ENCODE data around the gene OPN4. TPM values are rescaled to one million over a fixed set of nuclear protein-coding genes. Genes with fewer than 3 reads are reported as not detected.

OPN4 gene
- total and polyA plus RNA-seq, 3 donors from 2014 or later, result 0.19 TPM; not detected in 2

DNA sequence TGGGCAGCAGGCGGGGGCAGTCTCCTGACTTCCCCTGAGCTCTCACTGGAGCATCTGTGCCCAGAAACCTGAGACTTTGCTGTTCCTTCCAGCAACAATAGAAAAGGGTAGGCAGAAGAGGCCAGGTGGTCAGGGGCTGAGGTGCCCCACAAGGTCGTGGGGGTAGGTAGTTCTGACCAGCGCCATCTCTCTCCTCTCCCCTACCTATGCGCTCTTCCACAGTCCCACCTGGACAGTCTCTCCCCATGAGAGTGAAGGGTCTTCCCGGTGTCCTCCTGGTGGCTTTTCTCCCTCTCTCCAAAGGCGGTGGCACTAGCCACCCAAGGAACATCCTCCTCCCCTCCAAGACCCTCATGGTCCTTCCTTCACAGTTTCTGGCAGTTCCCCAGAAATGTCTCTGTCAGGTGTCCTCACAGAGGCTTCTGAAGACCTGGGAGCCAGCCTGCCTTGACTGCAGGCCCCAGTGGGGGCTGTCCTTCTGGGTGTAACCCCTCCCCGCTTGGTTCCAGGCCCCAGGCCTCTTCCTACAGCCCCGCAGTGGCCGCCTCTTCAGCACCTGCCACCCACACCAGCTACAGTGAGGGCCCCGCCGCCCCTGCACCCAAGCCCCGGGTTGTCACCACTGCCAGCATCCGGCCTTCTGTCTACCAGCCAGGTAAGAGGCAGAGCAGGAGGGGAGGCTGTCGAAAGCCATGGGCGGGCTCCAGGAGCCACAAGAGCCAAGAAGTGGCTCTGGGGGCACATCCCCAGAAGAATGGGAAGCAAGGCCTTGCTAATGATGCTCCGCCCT lies 55.2 kb downstream of the OPN4 start:
- intact Hi-C loops (cut with DNase I; ENCODE audit: low total_unique reads), result no loop called here
- Histone ChIP-seq H3K27me3 (no peaks in the 10 kb centered on the region), H3K27ac (no peak overlapping the region), H3K4me1 (peaks cover 11% of the 10 kb centered on the region), H3K9me3 (no peaks in the 10 kb centered on the region), H3K4me3 (no peak overlapping the region), H3K36me3 (ENCODE audit: low read depth, missing control alignments) (no peaks in the 10 kb centered on the region)
- no peak for DNase-seq
- TF ChIP-seq, protein P1, sequence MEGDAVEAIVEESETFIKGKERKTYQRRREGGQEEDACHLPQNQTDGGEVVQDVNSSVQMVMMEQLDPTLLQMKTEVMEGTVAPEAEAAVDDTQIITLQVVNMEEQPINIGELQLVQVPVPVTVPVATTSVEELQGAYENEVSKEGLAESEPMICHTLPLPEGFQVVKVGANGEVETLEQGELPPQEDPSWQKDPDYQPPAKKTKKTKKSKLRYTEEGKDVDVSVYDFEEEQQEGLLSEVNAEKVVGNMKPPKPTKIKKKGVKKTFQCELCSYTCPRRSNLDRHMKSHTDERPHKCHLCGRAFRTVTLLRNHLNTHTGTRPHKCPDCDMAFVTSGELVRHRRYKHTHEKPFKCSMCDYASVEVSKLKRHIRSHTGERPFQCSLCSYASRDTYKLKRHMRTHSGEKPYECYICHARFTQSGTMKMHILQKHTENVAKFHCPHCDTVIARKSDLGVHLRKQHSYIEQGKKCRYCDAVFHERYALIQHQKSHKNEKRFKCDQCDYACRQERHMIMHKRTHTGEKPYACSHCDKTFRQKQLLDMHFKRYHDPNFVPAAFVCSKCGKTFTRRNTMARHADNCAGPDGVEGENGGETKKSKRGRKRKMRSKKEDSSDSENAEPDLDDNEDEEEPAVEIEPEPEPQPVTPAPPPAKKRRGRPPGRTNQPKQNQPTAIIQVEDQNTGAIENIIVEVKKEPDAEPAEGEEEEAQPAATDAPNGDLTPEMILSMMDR (IDR thresholded peaks at IDR 0.05), result no peak
- no peak for TF ChIP-seq POLR2A (IDR thresholded peaks at IDR 0.05)
- WGBS, 2 donors, result 83 to 84% methylated on average over 9 to 16 of the region's 16 CpGs

DNA sequence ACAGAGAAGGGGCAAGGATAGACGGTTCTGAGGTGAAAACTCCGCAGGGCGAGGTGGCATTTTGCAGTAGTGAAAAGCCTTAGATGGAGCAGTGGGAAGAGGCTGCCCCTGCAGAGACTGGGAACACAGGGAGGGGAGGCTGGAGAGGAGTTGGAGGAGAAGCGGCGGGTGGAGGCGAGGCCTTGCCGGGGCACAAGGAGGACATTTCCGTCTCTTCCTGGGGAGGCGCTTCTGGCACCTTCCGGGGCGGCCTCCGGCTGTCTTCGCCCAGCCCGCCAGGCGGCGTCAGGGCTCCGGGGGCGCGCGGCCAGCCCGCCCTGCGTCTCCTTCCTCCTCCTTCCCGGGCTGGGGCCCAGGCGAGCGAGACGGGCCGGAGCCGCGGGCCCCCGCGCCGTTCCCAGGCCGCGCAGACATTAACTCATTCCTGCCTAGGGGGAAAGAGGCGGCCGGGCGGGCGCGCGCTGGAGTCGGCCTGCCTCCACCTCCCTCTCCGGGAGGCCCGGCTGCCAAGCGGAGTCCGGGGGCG lies 56.7 kb downstream of the OPN4 start:
- intact Hi-C loops (cut with DNase I; ENCODE audit: low total_unique reads), result no loop called here
- Histone ChIP-seq H3K27ac (peak overlapping the region; percentile 92 to 95), H3K9me3 (no peaks in the 10 kb centered on the region), H3K27me3 (no peaks in the 10 kb centered on the region), H3K4me3 (peak overlapping the region; percentile 80 to 82), H3K4me1 (peaks cover 11% of the 10 kb centered on the region), H3K36me3 (ENCODE audit: low read depth, missing control alignments) (no peaks in the 10 kb centered on the region)
- WGBS, 2 donors, result 5 to 14% methylated on average over 8 to 30 of the region's 46 CpGs
- DNase-seq, result peak; percentile 89
- TF ChIP-seq POLR2A (IDR thresholded peaks at IDR 0.05), result peak; percentile 34
- TF ChIP-seq, protein P1 (IDR thresholded peaks at IDR 0.05), result peak; percentile 87 to 93 (median 92)

DNA sequence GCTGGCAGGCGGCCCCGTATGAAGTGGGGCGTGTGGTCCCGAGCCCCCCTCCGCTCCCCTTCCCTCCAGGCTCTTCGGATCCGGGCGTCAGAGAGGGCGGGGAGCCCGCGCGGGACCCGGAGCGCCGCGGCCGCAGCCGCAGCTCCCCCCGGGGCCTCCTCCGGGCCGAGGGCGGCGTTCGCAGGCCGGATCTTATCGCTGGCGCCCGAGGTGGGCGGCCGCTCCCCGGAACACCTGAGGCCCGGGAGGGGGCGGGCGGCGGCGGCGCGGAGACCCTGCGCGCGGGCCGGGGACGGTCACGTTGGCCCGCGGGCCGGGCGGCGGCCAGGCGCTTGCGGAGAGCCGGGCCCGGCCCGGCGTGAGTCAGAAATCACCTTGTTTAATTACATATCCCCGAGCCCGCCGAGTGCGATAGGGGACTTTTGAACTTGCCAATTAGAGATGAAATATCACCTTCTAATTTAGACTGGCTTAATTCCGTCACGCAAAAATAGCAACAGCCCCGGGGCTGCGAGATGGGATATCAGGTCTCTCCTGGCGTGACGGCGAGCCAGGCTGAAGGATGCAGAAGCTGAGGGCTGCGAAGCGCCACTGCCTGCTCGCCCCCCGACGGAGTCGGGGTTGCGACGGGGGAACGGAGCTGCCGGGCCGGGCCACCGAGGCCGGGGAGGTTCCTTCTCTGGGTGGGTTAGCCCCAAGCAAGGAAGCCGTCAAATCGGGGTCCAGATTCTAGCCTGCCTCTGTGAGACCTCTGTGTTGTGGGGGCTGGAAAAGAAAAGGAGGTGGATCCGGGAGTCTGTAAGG lies 57.4 kb downstream of the OPN4 start:
- Histone ChIP-seq H3K4me3 (peak overlapping the region; percentile 80 to 82), H3K9me3 (no peaks in the 10 kb centered on the region), H3K27ac (peak overlapping the region; percentile 92 to 95), H3K36me3 (ENCODE audit: low read depth, missing control alignments) (no peaks in the 10 kb centered on the region), H3K4me1 (peaks cover 11% of the 10 kb centered on the region), H3K27me3 (no peaks in the 10 kb centered on the region)
- intact Hi-C loops (cut with DNase I; ENCODE audit: low total_unique reads), result no loop called here
- peak; percentile 74 for DNase-seq
- TF ChIP-seq POLR2A (IDR thresholded peaks at IDR 0.05), result no peak
- TF ChIP-seq, protein P1 (IDR thresholded peaks at IDR 0.05), result peak in 1 of 3 experiments; percentile 4
- WGBS, 2 donors, result 1% methylated on average over 17 to 82 of the region's 82 CpGs

DNA sequence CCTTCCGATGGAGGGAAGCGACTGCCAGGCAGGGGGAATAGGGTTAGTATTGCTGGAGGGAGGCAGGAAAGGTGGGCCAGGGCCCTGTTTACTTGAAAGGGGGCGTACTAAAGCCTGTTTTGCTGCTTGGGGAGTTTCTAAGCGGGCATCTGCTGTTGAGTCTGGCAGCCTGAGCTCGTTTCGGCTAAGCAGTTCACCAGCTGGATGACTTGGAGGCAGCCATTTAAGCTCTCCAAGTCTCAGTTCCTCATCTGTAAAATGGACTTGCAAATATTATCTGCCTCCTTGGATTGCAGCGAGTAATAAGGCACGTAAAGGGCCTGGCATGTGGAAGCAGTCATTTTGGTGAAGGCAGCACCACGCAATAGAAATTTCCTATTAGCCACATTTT lies 58.0 kb downstream of the OPN4 start:
- 21 to 27% methylated on average over 9 of the region's 9 CpGs for WGBS, 2 donors
- Histone ChIP-seq H3K36me3 (ENCODE audit: low read depth, missing control alignments) (no peaks in the 10 kb centered on the region), H3K27ac (peak overlapping the region; percentile 92 to 95), H3K4me1 (peaks cover 11% of the 10 kb centered on the region), H3K4me3 (peak overlapping the region; percentile 80 to 82), H3K27me3 (no peaks in the 10 kb centered on the region), H3K9me3 (no peaks in the 10 kb centered on the region)
- no peak for DNase-seq
- intact Hi-C loops (cut with DNase I; ENCODE audit: low total_unique reads), result no loop called here
- no peak for TF ChIP-seq POLR2A (IDR thresholded peaks at IDR 0.05)
- TF ChIP-seq, protein P1 (IDR thresholded peaks at IDR 0.05), result no peak

All from testis (tissue), 3 donors.